Measurements from ENCODE around the gene HOXC4. TPM values are rescaled to one million over a fixed set of nuclear protein-coding genes. Genes with fewer than 3 reads are reported as not detected.

HOXC4 gene
- total and polyA plus RNA-seq, 2 donors (not counting 1 experiment from before 2014, with no cell fraction given): 0.17 TPM

DNA sequence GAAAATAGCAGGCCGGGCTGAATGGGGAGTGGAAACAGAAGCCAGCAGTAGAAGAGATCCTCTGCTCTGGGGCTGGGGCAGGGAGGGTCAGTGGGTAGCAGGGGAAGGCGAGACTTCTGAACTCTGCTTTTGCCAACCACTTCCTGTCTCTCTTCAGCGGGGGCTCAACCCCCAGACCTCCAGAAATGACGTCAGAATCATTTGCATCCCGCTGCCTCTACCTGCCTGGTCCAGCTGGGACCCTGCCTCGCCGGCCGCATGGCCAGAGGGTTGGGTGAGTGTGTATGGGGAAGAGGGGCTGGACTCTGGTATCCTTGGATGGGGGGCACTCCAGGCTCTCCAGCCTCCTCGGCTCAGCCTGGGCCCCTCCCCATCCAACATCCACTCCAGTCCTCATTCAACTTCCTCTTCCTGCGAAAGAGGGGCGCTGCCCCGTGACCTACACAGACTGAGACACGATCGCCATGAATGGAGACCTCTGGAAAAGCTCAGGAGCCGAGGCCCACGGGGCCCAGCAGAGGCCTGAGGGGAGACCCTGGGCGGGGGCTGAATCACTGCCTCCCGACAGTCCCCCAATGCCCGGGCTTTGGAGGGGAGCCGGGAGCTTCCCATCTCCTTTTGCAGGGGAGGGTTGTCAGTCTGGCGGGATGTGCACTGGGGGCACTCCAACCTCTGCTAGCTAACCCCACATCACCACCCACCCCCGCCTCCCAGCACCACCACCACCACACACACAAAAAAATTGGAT, 458 bp upstream of the HOXC4 start:
- Histone ChIP-seq H3K4me1 (ENCODE audit: control insufficient read depth, extremely low read depth, insufficient read depth, low read length) (no peaks in the 10 kb centered on the region), H3K9me3 (ENCODE audit: control insufficient read depth, insufficient read depth, low read depth, low read length) (no peaks in the 10 kb centered on the region), H3K4me2 (ENCODE audit: extremely low read depth, insufficient read depth, low read length) (peak overlapping the region; percentile 81), H4K20me1 (ENCODE audit: control insufficient read depth, extremely low read depth, insufficient read depth, low read length) (no peaks in the 10 kb centered on the region), H2AFZ (ENCODE audit: low read length) (peak overlapping the region; percentile 40), H3K9ac (ENCODE audit: insufficient read depth, low read length) (no peak overlapping the region), H3K79me2 (ENCODE audit: control insufficient read depth, insufficient read depth, low read length) (no peaks in the 10 kb centered on the region), H3K27ac (ENCODE audit: insufficient read depth, low read length) (no peak overlapping the region), H3K4me3 (replicated peaks in 1 of 4; ENCODE audit: control extremely low read depth in 1 of 4, insufficient read depth in 1 of 4, low read depth in 3 of 4, low read length in 4 of 4) (peak overlapping the region; percentile 69 to 85 (median 76)), H3K27me3 (ENCODE audit: control insufficient read depth, insufficient read depth, low read length) (peaks cover 3% of the 10 kb centered on the region), H3K36me3 (ENCODE audit: control insufficient read depth, insufficient read depth, low read length) (no peaks in the 10 kb centered on the region)
- no peak for TF ChIP-seq EZH2 (IDR thresholded peaks at IDR 0.05; ENCODE audit: low read length, missing control alignments)
- TF ChIP-seq, protein P1, sequence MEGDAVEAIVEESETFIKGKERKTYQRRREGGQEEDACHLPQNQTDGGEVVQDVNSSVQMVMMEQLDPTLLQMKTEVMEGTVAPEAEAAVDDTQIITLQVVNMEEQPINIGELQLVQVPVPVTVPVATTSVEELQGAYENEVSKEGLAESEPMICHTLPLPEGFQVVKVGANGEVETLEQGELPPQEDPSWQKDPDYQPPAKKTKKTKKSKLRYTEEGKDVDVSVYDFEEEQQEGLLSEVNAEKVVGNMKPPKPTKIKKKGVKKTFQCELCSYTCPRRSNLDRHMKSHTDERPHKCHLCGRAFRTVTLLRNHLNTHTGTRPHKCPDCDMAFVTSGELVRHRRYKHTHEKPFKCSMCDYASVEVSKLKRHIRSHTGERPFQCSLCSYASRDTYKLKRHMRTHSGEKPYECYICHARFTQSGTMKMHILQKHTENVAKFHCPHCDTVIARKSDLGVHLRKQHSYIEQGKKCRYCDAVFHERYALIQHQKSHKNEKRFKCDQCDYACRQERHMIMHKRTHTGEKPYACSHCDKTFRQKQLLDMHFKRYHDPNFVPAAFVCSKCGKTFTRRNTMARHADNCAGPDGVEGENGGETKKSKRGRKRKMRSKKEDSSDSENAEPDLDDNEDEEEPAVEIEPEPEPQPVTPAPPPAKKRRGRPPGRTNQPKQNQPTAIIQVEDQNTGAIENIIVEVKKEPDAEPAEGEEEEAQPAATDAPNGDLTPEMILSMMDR (conservative IDR thresholded peaks at IDR 0.05 in 1 of 2, IDR thresholded peaks at IDR 0.05 in 1 of 2; ENCODE audit: low read depth in 1 of 2, low read length in 2 of 2): no peak
- no peak for DNase-seq (ENCODE audit: low read depth in 2 of 2)

DNA sequence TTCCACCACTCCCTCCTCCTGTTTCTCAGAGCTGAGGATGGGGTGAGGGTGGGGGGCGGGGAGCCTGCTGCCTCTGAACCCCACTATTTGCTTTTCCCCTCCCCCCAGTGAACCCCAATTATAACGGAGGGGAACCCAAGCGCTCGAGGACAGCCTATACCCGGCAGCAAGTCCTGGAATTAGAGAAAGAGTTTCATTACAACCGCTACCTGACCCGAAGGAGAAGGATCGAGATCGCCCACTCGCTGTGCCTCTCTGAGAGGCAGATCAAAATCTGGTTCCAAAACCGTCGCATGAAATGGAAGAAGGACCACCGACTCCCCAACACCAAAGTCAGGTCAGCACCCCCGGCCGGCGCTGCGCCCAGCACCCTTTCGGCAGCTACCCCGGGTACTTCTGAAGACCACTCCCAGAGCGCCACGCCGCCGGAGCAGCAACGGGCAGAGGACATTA, 1.1 kb downstream of the HOXC4 start:
- Histone ChIP-seq H3K4me1 (ENCODE audit: control insufficient read depth, extremely low read depth, insufficient read depth, low read length) (no peaks in the 10 kb centered on the region), H3K9ac (ENCODE audit: insufficient read depth, low read length) (no peak overlapping the region), H3K27ac (ENCODE audit: insufficient read depth, low read length) (no peak overlapping the region), H4K20me1 (ENCODE audit: control insufficient read depth, extremely low read depth, insufficient read depth, low read length) (no peaks in the 10 kb centered on the region), H3K79me2 (ENCODE audit: control insufficient read depth, insufficient read depth, low read length) (no peaks in the 10 kb centered on the region), H3K36me3 (ENCODE audit: control insufficient read depth, insufficient read depth, low read length) (no peaks in the 10 kb centered on the region), H2AFZ (ENCODE audit: low read length) (peak overlapping the region; percentile 20), H3K4me2 (ENCODE audit: extremely low read depth, insufficient read depth, low read length) (peak overlapping the region; percentile 71), H3K27me3 (ENCODE audit: control insufficient read depth, insufficient read depth, low read length) (no peaks in the 10 kb centered on the region), H3K4me3 (replicated peaks in 1 of 4; ENCODE audit: control extremely low read depth in 1 of 4, insufficient read depth in 1 of 4, low read depth in 3 of 4, low read length in 4 of 4) (peak overlapping the region; percentile 45 to 85 (median 61)), H3K9me3 (ENCODE audit: control insufficient read depth, insufficient read depth, low read depth, low read length) (no peaks in the 10 kb centered on the region)
- DNase-seq (ENCODE audit: low read depth in 2 of 2): no peak
- no peak for TF ChIP-seq EZH2 (IDR thresholded peaks at IDR 0.05; ENCODE audit: low read length, missing control alignments)
- TF ChIP-seq, protein P1 (conservative IDR thresholded peaks at IDR 0.05 in 1 of 2, IDR thresholded peaks at IDR 0.05 in 1 of 2; ENCODE audit: low read depth in 1 of 2, low read length in 2 of 2): no peak

DNA sequence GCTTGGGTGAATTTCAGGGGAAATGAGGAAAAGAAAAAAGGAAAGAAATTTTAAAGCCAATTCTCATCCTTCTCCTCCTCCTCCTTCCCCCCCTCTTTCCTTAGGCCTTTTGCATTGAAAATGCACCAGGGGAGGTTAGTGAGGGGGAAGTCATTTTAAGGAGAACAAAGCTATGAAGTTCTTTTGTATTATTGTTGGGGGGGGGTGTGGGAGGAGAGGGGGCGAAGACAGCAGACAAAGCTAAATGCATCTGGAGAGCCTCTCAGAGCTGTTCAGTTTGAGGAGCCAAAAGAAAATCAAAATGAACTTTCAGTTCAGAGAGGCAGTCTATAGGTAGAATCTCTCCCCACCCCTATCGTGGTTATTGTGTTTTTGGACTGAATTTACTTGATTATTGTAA, 1.9 kb downstream of the HOXC4 start:
- no peak overlapping the region for H2AFZ ChIP-seq (ENCODE audit: low read length)
- H3K4me3 ChIP-seq (replicated peaks in 1 of 4; ENCODE audit: control extremely low read depth in 1 of 4, insufficient read depth in 1 of 4, low read depth in 3 of 4, low read length in 4 of 4): peak overlapping the region in 1 of 4 experiments; percentile 17
- no peaks in the 10 kb centered on the region for H3K4me1 ChIP-seq (ENCODE audit: control insufficient read depth, extremely low read depth, insufficient read depth, low read length)
- no peak overlapping the region for H3K4me2 ChIP-seq (ENCODE audit: extremely low read depth, insufficient read depth, low read length)
- H3K27ac ChIP-seq (ENCODE audit: insufficient read depth, low read length): no peak overlapping the region
- TF ChIP-seq, protein P1 (conservative IDR thresholded peaks at IDR 0.05 in 1 of 2, IDR thresholded peaks at IDR 0.05 in 1 of 2; ENCODE audit: low read depth in 1 of 2, low read length in 2 of 2): no peak
- no peak for TF ChIP-seq EZH2 (IDR thresholded peaks at IDR 0.05; ENCODE audit: low read length, missing control alignments)
- H3K79me2 ChIP-seq (ENCODE audit: control insufficient read depth, insufficient read depth, low read length): no peaks in the 10 kb centered on the region
- no peak for DNase-seq (ENCODE audit: low read depth in 2 of 2)
- no peak overlapping the region for H3K9ac ChIP-seq (ENCODE audit: insufficient read depth, low read length)
- H4K20me1 ChIP-seq (ENCODE audit: control insufficient read depth, extremely low read depth, insufficient read depth, low read length): no peaks in the 10 kb centered on the region
- H3K9me3 ChIP-seq (ENCODE audit: control insufficient read depth, insufficient read depth, low read depth, low read length): no peaks in the 10 kb centered on the region
- H3K36me3 ChIP-seq (ENCODE audit: control insufficient read depth, insufficient read depth, low read length): no peaks in the 10 kb centered on the region
- no peaks in the 10 kb centered on the region for H3K27me3 ChIP-seq (ENCODE audit: control insufficient read depth, insufficient read depth, low read length)

Measured in fibroblast of lung (primary cell).